Duodenal mucosa (tissue), 2 donors: ENCODE results near the gene NAV1.
"Not testable (repeated sequence)": the region's sequence is repeated elsewhere in the genome, so short reads cannot be mapped to it uniquely, and the experiment has no call there.

Source experiments
- H3K27ac ChIP-seq: one replicate; pipeline ENCODE4 v1.7.0; 2013; ENCODE audit warnings: low read depth, low read length
- H3K27me3 ChIP-seq, 2 donors: one replicate each; pipeline ENCODE4 v1.7.0; 2013; ENCODE audit warnings: low read length in 2 of 2, control low read depth in 1 of 2; ENCODE audit not compliant: insufficient read depth in 2 of 2, control insufficient read depth in 1 of 2
- H3K36me3 ChIP-seq, 2 donors: one replicate each; pipeline ENCODE4 v1.7.0; 2013; ENCODE audit warnings: low read length in 2 of 2, control low read depth in 1 of 2; ENCODE audit not compliant: insufficient read depth in 2 of 2, control insufficient read depth in 1 of 2
- H3K4me1 ChIP-seq, 2 donors: one replicate each; pipeline ENCODE4 v1.7.0; 2013; ENCODE audit warnings: low read length in 2 of 2, control low read depth in 1 of 2; ENCODE audit not compliant: insufficient read depth in 2 of 2, control insufficient read depth in 1 of 2
- H3K4me3 ChIP-seq, 2 donors: one replicate each; pipeline ENCODE4 v1.7.0; 2013; ENCODE audit warnings: low read length in 2 of 2, low read depth in 1 of 2
- H3K9ac ChIP-seq, 2 donors: one replicate each; pipeline ENCODE4 v1.7.0; 2013; ENCODE audit warnings: low read length in 2 of 2, low read depth in 1 of 2
- H3K9me3 ChIP-seq, 2 donors: one replicate each; pipeline ENCODE4 v1.7.0; 2013; ENCODE audit warnings: low read length in 2 of 2, control low read depth in 1 of 2; ENCODE audit not compliant: control insufficient read depth in 1 of 2

NAV1 gene

DNA sequence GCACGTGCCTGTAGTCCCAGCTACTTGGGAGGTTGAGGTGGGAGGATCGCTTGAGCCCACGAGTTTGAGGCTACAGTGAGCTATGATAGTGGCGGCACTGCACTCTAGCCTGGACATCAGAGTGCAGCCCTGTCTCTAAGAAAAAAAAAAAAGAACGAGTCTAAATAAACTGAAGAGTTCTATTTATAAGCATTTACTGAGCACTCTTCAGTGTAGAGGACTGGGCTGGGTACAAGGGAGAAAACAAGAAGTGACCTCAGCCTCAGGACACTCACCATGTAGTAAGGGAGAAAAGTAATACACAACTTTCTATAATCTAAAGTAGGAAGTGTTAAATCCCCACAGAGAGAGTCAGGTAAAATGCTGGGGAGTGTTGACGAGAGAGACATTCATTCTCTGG lies 35.0 kb downstream of the NAV1 start:
- Histone ChIP-seq H3K4me1 (peaks cover 4 to 12% of the 10 kb centered on the region in 2 donors), H3K9ac (no peak overlapping the region), H3K27me3 (no peaks in the 10 kb centered on the region), H3K4me3 (no peak overlapping the region), H3K36me3 (no peaks in the 10 kb centered on the region), H3K27ac (no peak overlapping the region), H3K9me3 (no peaks in the 10 kb centered on the region)

GRCh38 chr1:201575912-201576311 lies 37.0 kb downstream of the NAV1 start:
- Histone ChIP-seq H3K27me3 (no peaks in the 10 kb centered on the region), H3K27ac (no peak overlapping the region), H3K9ac (no peak overlapping the region), H3K36me3 (no peaks in the 10 kb centered on the region), H3K4me1 (peaks cover 0 to 7% of the 10 kb centered on the region in 2 donors), H3K9me3 (no peaks in the 10 kb centered on the region), H3K4me3 (no peak overlapping the region)

DNA sequence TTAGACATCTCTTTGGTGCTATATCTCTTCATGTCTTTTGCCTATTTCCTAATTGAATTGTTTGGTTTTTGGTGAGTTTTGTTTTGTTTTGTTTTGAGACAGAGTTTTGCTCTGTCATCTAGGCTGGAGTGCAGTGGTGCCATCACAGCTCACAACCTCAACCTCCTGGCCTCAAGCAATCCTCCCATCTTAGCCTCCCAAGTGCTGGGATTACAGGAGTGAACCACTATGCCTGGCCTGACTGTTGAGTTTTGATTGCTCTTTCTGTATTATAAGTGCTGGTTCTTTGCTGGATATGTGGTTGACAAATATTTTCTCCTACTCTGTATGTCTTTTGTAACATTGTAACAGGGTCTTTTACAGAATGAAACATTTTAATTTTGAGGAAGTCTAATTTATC lies 38.0 kb downstream of the NAV1 start:
- H3K27me3 ChIP-seq, result no peaks in the 10 kb centered on the region
- H3K4me1 ChIP-seq, result peaks cover 0 to 2% of the 10 kb centered on the region in 2 donors
- H3K36me3 ChIP-seq, result no peaks in the 10 kb centered on the region
- no peaks in the 10 kb centered on the region for H3K9me3 ChIP-seq
- H3K27ac ChIP-seq, result no peak overlapping the region
- H3K9ac ChIP-seq, result no peak overlapping the region
- H3K4me3 ChIP-seq, result no peak overlapping the region

DNA sequence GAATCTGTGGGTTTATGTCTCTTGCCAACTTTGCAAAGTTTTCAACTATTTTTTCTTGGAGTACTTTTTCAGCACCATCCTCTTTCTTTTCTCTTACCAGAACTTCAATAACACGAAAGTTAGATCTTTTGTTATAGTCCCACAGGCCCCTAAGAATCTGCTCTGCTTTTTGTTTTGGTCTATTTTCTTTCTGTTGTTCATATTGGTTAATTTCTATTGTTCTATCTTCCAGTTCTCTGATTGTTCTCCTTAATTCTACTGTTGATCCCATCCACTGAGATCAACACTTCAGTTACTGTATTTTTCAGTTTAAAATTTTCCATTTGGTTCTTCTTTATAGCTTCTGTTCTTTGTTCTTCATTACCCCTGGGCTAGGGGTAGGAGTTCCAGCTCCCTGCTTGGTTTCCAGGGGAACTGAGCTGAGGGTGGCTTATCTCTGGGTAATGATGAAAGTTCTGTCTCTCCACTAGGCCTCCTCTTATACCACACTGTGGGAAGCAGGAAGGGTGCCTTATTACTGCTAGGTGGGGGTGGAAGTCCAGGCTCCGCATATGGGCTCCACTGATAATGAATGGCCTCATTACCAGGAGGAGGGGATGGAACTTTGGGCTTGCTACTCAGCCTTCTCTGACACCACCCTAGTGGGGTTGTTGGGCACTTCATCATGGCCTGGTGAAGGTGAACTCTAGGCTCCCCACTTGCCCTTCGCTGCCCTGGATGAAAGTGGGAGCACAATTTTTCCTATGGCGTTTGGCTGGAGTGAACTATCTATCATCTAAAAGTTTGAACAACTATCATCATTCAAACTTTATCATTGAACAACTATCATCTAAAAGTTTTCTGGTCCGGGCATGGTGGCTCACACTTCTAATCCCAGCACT lies 39.3 kb downstream of the NAV1 start:
- Histone ChIP-seq H3K4me1 (peaks cover 10 to 11% of the 10 kb centered on the region in 2 donors), H3K4me3 (no peak overlapping the region), H3K27ac (no peak overlapping the region), H3K9ac (no peak overlapping the region), H3K36me3 (no peaks in the 10 kb centered on the region), H3K9me3 (no peaks in the 10 kb centered on the region), H3K27me3 (no peaks in the 10 kb centered on the region)

- not testable (repeated sequence) for H3K4me3 ChIP-seq, H3K9me3 ChIP-seq, H3K27ac ChIP-seq, H3K27me3 ChIP-seq, H3K9ac ChIP-seq, H3K36me3 ChIP-seq
- peaks cover 12 to 17% of the 10 kb centered on the region in 2 donors for H3K4me1 ChIP-seq
These were observed 42.4 kb downstream of the NAV1 start for GRCh38 chr1:201581371-201581770.

- Histone ChIP-seq H3K27me3 (no peaks in the 10 kb centered on the region), H3K36me3 (no peaks in the 10 kb centered on the region), H3K4me1 (peaks cover 12 to 17% of the 10 kb centered on the region in 2 donors), H3K9ac (no peak overlapping the region), H3K4me3 (no peak overlapping the region), H3K27ac (no peak overlapping the region), H3K9me3 (no peaks in the 10 kb centered on the region)
These were observed 43.9 kb downstream of the NAV1 start for GRCh38 chr1:201582705-201583442.

- H3K9ac ChIP-seq, result no peak overlapping the region
- no peaks in the 10 kb centered on the region for H3K9me3 ChIP-seq
- H3K27me3 ChIP-seq, result no peaks in the 10 kb centered on the region
- no peaks in the 10 kb centered on the region for H3K36me3 ChIP-seq
- no peak overlapping the region for H3K27ac ChIP-seq
- H3K4me1 ChIP-seq, result peaks cover 12 to 17% of the 10 kb centered on the region in 2 donors
- H3K4me3 ChIP-seq, result no peak overlapping the region
These were observed 44.7 kb downstream of the NAV1 start for GRCh38 chr1:201583663-201584062.

- Histone ChIP-seq H3K27ac (no peak overlapping the region), H3K9ac (no peak overlapping the region), H3K4me3 (no peak overlapping the region), H3K27me3 (no peaks in the 10 kb centered on the region), H3K36me3 (no peaks in the 10 kb centered on the region), H3K4me1 (peaks cover 12 to 17% of the 10 kb centered on the region in 2 donors), H3K9me3 (no peaks in the 10 kb centered on the region)
These were observed 45.7 kb downstream of the NAV1 start for GRCh38 chr1:201584471-201585092.

GRCh38 chr1:201585093-201585483 lies 46.2 kb downstream of the NAV1 start:
- H3K4me3 ChIP-seq, result no peak overlapping the region
- no peaks in the 10 kb centered on the region for H3K9me3 ChIP-seq
- H3K36me3 ChIP-seq, result no peaks in the 10 kb centered on the region
- no peak overlapping the region for H3K9ac ChIP-seq
- peaks cover 12 to 17% of the 10 kb centered on the region in 2 donors for H3K4me1 ChIP-seq
- no peak overlapping the region for H3K27ac ChIP-seq
- H3K27me3 ChIP-seq, result no peaks in the 10 kb centered on the region

GRCh38 chr1:201585901-201586300 lies 47.0 kb downstream of the NAV1 start:
- Histone ChIP-seq H3K27ac (no peak overlapping the region), H3K4me3 (no peak overlapping the region)

More at GRCh38 chr1:201585901-201586300, 47.0 kb downstream of the NAV1 start:
- H3K4me1 ChIP-seq, result peaks cover 12 to 17% of the 10 kb centered on the region in 2 donors
- no peak overlapping the region for H3K9ac ChIP-seq
- H3K27me3 ChIP-seq, result no peaks in the 10 kb centered on the region
- no peaks in the 10 kb centered on the region for H3K9me3 ChIP-seq
- H3K36me3 ChIP-seq, result no peaks in the 10 kb centered on the region
